Skin of body (tissue), 2 donors: ENCODE data around the gene MEGF11. TPM values are rescaled to one million over a fixed set of nuclear protein-coding genes. Genes with fewer than 3 reads are reported as not detected.

Experiments
- DNase-seq: peaks from one replicate; lab custom pipeline; 2025; lab: John Stamatoyannopoulos, UW
- total RNA-seq: library from RNA; depleted of rRNA; stranded (reverse); fragments of >200 nt; gene quantifications from one replicate; pipeline ENCODE4 v1.2.3, GENCODE V29; 2014

Gene MEGF11
- total RNA-seq, 1 donor from 2014 or later, result 0.30 TPM

DNA sequence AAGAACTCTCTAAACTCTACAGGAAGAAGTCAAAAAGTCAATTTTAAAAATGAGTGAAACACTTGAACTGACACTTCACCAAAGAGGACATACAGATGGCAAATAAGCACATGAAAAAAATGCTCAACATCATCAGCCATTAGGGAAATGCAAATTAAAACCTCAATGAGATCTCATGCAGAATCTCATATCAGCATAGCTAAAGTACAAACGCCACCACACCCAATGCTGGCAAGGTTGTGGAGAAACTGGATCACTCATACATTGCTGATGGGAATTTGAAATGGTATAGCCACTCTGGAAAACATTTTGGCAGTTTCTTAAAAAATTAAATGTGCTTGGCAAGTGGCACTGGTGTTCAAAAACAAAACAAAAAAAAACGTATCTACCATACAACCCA lies 34.2 kb downstream of the MEGF11 start:
- DNase-seq, result no peak

DNA sequence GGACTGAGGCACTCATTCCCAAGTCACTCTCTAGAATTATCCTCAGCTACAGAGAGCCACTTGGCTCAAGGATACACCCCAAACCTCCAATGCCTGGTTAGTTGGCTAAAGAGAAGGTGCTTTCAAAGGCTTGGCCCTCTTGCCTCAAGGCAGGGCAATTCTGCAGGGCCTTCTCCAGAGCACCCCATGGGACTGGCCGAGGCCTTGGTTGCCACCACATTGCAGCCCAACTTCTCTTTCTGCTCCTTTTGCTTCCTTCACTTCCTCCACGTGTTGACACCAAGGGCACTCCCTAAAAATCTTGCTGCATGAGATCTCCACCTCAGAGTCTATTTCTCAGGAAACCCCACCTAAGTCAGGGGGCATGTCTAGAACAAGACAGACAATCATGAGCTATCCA lies 36.7 kb downstream of the MEGF11 start:
- DNase-seq, result no peak

DNA sequence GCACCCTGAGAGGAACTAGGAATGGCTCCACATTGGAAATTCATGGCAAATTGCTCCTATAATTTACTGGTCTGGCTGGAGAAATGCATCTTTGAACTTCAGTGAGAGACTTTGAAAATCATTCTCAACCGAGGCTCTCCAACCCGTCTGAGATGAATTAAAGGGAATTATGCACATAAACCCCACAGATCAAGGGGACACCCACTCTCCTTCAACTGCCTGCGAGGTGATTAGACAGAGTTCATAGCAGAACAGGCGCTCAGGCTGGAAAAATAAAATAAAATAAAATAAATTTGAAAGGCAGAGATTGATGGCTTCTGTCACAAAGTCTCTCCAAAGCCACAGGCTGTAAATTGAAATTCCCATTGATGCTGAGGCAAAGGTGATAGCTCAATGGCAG lies 37.7 kb downstream of the MEGF11 start:
- no peak for DNase-seq

DNA sequence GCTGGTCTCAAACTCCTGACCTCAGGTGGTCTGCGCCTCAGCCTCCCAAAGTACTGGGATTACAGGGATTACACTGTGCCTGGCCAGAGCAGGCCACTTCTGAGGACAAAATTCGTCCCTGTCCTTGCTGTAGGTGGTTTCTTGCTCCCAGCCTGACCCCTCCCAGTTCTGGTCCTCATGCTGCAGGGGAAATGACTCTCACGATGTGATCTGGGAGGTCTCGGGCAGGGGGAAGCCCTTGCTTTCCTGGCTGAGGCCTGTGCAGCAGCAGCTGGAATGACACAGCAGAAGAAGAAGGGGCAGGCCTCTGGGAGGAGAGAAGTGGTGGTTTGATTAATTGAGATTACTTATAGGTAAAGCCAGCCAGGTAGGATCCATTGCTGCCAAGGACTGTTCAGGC lies 39.3 kb downstream of the MEGF11 start:
- no peak for DNase-seq

DNA sequence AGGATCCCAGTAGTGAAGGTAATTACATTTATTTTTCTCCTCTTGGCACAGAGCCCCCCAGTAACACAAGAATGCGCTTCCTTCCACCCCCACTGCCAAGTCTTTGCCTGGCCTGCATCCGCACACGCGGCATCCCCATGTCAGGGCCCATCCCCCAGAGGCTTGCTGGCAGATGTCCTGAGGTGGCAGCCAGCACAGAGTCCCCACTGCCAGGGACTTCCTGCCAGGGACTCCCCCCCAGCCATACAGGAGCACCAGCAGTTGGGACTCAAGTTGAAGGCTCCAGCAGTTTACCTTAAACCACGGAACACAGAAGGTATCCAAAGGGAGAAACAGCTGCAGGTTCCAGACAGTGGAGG lies 41.0 kb downstream of the MEGF11 start:
- no peak for DNase-seq

DNA sequence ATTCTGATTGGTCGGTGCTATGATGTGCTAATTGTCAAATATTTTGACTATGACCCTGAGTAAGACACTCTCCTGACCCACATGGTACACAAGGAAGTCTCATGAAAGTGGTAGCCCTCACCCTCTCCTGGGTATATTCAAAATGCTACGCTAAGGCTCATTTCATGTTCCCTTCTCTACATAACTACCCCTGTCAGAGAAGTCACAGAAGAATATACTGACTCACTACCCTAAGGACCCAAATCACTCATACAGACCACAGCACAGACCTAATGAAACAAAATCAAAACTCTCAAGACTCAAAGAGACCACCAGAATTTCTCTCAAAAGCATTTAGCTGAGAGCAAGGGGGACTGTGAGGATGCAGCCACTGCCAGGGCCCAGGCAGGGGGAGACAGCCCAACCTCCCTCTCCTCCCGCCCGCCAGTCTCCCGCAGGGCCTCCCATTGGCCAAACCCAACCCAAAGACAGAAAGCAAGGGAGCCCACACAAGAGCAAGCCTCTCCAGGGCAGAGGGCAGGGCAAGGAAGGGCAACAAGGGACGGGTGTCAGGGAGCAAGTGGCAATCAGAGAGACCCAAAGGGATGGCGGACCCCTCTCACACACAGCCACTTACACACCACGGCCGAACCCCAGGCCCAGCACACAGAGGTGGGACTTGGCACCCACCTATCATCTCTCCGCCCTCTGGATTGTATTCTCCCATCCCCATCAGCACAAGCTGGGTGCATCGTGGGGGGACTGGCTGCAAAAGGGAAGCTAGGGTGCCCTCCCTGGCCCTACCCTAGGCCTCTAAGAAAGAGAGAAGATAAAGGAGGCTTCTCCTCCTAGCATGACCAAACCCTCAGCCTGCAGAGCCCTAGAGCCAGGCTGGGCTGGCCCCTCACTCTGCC lies 41.6 kb downstream of the MEGF11 start:
- no peak for DNase-seq

DNA sequence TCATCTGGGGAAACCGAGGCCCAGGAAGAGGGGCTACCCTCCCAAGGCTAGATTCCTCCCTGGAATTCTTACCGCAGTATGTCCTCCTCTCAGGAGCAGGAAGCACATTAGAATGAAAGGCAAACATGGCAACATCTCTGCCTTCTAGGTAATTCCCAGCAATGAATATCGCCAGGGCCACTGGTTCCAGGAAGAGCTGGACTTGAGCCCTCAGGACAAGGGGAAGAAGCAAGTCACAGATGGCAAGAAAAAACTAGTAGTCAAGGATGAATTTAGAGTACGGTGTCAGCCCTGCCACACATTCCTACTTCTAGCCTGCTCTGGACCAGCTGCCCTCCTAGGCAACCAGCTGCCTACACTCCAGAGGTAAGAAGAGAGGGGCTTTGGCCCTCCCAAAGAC lies 42.9 kb downstream of the MEGF11 start:
- no peak for DNase-seq

DNA sequence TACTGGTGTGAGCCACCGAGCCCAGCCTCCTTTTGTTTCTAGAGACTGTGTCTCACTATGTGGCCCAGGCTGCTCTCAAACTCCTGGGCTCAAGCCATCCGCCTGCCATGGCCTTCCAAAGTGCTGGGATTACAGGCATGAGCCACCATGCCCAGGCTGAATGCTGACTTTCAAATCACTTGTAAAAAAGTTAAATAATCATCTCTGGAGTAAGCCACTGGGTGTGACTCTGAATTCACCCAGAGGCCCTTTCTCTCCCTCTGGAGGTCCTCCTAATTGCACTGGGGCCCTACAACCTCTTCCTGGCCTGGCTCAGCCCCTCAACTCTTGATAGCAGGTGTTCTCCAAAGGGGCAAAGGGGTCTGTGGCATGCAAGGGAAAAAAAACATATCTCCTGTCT lies 54.8 kb downstream of the MEGF11 start:
- DNase-seq, result no peak

DNA sequence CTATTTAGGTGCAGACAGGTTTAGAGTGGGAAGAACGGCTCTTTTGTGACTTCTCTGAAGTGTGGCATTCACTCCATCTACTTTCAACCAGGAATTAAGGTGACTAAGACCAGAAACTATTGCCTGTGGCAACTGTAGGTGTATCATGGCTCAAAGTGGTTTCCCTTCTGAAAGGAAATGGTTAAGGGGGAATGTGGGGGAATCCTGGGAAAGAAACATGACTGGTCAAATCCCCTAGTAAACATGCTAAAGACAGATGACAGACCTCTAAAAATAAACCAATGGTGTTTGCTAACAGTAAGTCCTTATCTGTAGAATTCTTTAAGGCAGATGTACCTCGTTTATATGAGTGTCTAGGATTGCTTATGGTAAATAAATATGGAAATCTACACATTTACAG lies 56.9 kb downstream of the MEGF11 start:
- DNase-seq, result no peak

DNA sequence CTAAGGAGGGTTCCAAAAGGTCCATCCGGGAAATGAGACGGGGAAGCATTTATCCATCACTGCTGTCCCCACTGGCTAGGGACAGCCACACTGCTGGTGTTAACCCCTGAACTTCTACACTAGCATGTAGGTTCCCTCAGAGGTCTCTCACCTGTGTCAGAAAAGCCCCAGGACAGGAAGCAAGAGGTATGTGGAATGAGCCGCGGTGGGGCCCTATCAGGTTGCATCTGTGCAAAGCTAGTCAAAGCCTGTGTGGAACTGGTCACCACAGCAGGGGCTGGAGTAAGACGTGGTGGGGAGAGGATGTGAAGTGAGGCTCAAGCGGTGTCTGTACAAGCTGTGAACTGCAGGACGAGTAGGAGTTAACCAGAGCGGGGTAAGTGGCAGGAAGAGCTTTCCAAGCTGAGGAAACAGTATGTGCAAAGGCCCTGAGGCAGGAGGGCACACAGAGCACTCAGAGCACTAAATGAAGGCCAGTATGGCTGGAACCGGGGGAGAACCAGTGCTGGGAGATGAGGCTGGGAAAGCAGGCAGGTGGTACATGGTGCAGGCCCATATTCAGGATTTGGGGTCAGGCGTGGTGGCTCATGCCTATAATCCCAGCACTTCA lies 57.8 kb downstream of the MEGF11 start:
- DNase-seq, result no peak

DNA sequence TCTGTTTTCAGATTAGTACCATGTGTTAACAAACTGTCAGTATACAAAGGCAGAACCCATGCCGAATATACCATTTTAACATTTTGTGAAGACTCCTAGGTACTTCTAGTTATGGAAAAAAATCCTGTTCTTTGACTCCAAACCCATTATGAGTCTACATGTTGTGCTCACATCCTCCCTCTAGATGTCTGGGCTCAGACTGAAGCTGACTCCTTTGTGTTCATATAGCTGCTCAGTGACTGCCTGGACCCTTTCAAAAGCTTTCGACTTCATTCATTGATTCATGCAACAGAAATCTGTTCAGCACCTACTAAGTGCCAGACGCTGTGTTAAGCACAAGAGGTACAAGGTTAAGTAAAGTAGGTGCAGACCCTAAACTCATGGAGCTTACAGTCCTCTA lies 60.5 kb downstream of the MEGF11 start:
- no peak for DNase-seq

DNA sequence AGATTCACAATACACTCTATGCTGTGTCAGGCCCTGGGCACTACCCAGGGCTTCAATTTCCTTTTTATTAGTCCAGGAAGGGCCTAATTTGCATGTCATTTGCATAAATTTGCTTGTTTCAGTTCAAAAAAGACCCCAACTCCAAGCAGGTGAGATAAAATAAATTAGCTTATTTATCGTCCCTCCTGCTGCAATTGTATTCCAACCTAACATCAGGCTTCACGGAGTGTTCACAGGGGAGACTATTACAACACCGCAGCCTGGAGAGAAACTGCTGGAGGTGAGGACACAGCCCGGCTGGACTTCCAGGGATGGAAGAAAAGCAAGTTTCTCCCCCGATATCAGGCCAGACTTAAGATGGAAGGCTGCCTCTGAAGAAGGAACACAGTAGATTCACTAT lies 62.8 kb downstream of the MEGF11 start:
- DNase-seq, result no peak

DNA sequence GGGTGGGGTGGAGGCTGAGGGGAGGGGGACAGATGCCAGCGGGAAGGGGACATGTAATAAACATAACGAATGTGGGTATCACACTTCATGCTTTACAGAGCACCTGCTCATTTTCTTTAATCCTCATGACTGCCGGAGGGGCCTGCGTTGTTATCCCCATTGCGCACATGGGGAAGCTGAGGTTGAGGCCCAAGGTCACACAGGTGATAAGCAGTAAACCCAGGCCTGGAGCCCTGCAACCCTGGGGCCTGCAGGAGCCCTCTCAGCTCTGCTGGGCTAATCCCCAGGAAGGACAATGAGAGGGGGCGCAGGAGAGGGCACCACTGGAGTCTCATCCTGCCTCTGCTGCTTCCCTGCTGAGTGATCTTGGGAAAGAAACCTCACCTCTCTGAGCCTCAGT lies 64.3 kb downstream of the MEGF11 start:
- no peak for DNase-seq

DNA sequence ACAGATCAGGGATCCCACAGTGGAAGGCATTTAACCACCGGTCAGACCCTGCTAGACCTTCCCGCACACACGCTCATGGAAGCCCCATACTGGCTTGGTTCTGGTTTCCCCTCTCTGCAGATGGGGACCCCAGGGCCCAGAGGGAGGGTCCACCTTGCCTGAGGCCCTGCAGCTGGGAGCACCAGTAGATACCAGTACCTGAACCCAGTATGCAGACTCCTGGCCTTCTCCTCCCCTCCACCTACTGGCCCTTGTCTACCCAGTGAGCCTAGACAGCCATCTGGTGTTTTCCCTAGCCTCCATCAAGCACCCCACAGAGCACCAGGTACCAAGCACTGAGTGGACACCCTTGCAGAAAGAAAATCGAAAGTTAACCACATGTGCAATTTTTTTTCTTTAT lies 65.1 kb downstream of the MEGF11 start:
- no peak for DNase-seq

DNA sequence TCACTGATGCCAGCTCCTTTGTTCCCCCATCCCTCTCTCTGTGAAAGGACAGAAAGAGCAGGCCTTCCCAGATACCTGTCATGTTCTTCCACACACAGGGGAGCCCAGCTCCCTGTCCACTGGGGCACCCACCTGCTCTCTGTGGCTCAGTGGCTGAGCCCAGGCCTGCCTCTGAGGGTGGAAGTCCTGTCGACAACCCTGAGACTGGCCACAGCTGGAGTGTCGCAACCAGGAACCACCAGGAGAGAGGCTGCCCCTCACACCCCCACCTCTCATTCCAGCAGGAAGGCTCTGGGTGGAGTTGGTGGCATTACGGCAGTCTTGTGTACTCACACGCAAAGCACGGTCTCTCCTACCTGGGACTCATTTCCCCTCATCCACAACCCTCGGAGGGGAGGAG lies 66.3 kb downstream of the MEGF11 start:
- no peak for DNase-seq

DNA sequence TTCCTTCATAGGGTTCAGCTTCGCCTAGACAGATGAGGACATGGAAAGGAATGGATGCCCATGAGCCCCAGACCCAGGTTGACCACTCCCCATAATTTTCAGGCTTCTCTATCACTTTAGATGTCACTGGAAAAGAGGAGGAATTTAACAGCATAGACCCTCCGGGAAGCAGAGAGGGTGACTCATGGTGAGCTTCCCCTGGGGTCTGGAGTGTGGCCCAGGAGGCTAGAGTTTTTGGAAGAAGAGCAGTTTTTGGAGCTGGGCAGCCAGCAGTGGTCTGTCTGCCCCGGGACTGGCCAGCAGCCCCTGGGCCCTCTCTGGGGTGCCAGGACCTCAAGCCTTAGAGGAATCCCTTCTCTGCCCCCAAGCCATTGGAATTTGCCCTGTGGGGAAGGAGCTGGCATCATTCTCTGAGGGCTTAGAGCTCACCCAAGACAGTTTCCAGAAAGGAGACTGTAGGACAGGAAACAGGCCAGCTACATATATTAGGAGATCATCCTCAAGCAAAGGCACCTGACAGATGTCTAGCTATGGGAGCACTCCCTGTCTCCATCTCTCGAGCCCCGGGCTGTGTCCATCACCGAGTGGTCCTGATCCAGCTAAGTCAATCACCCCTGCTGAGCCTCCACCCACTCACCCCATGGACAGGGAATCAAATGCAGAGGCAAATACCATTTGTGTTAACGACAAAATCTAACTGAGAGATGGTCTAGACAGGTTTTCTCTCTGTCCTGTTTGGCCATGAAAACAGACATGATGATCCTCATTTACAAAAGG lies 67.3 kb downstream of the MEGF11 start:
- no peak for DNase-seq

DNA sequence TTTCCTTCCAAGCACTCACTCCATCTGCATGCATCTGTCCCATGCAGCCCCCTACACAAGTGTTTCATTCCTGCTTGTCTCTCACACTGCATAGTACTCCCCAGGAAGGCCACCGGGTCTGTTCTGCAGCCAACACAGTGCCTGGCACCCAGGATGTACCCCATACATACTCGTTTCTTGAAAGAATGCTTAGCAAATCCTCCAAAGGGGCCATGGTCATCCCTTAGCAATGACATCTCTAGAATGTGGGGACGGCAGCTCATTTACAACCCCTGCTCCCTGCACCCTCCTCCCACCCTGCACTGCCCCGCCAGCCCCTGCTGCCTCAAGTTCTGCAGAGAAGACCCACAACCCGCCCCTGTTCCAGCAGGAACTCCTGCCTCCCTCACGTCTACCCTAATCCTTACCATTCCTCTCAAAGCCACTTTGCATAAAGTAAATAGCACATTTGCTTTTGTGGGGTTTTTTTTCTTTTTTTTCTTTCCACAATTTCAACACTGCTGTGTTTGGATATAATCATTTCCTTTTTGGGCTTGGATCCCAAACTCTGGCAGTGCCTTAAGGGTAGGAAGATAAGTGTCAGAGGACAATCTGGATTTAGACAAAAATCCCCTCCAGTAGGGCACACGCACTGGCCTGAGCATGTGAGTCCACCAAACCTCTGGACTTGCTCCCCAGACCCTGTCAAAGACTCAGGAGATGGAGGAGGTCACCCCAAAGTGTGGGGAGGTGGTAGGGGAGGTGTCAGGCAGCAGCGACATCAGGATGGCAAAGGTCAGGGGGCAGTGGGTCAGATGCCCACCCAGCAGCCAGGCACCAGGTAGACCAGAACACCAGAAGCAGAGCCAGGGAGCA lies 68.4 kb downstream of the MEGF11 start:
- no peak for DNase-seq

DNA sequence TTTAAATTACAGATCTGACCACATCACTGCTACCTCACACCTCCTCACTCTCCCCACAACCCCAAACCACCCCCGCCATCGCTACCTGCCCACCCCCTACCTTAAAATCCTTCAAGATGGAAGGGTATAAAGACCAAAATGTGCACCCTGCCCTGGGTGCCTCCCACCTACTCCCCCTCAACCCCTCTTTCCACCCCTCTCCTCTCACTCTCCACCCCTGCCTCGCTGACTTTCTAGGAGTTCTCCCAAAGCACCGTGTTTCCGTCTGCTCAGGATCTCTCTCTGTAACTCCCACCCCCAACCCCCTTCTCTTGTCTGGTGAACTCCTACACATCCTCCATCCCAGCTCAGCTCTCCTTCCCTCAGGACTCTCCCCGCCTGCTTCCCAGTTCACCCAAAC lies 69.1 kb downstream of the MEGF11 start:
- no peak for DNase-seq

DNA sequence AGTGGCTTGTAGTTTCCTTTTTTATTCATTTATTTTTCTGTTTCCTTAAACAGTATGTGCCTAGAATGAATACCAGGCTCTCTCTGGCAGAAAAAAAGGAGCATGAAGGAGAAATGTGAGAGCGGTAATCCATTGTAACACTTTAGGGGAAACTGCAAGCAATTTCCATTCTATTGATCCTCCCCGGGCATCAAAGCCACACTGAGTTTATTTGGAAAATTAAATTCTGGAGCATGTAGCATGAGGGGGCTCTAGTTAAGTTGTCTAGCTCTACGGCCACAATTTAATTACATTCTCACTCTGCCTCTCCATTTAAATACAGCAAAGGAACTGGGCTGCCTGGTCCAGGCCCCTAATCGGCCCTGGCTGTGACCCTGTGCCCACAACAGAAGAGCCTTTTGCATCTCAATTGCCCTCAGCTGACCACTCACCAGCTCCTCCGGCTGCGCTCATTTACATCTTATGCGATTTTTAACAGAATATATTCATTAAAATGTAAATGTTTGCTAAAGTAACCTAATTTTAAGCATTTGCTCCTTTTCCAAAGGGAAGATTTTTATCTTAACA lies 72.9 kb downstream of the MEGF11 start:
- DNase-seq, result no peak

DNA sequence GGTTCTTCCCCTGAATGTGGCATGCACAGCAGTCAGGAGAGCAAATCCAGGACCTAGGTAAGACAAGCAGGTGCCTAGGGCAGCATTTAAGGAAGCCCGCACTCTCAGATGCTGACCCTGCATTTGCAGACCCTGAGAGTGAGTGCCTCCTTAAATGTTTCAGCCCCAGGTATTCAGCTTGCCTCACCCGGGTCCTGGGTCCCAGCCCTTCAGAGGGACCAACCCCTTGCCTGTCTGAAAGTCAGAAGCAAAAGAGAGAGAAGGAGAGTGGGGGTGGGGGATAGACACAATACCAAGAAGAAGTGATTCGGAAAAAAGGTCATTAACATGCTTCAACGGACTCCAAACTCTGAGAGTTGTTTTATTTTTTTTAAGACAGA lies 75.0 kb downstream of the MEGF11 start:
- DNase-seq, result no peak

DNA sequence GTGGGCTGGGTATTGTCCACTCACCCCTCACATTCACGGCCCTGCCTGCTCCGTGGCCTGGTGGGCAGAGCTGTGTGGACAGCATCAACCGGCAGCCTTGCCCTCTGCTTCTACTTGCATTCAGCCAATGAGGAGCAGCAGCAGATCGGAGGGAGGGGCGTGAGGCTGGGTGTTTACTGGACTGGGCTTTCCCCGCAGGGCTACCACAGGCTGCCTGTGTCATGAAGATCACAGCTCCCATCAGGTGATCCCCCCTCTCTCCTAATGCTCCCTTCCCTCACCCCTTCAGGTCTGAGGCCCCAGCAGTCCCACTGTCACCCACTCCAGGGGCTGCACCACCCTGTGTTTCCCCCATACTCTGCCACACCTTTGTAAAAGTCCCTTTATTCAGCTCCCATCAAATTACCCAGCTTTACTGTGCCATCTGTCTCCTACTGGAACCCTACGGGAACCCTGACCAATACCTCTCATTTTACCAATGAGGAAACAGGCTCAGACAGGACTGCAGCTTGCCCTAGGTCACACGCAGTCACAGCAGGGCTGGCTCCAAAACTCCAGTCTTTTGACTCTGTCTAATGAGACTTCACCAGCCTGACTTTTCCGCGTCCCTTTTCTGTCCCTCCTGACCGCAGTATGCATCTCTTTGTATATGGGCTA lies 81.1 kb downstream of the MEGF11 start:
- no peak for DNase-seq
